ENCODE results near the gene FAM43A. TPM values are rescaled to one million over a fixed set of nuclear protein-coding genes. Genes with fewer than 3 reads are reported as not detected.

The FAM43A gene
- total and polyA plus RNA-seq, 2 of the 4 experiments (the other 2 are of a cell fraction), result 3.0 to 11.5 TPM

DNA sequence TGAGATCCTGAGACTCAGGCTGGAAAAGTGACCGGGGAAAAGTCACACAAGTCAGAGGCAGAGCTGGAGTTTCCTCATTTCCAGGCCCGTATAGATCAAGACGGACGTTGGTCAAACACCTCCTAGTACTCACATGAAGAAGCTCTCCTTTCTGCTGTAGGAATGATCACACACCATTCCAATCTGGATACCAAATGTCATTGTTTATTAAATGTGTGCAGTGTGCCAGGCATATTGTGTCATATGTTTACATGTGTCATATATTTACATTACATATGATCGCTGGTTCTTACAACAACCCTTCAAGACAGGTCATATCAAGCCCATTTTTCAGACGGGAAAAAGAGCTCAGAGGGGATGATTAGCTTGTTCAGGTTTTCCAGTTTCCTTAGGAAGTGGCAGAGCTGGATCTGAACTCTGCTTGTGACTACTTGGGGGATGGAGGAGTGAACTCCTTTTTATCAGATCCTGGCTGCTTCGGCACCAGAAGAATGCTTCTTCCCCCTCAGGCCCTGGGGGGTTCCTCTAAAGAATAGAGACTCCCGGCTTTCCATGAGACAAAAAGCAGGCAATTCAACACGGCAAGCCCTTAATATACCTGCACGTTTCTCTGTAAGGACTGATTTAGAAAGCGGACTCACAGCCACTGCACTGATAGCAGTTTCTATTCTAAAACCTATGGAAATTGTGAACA is 41.9 kb downstream of the FAM43A start:
- H4K91ac ChIP-seq (ENCODE audit: insufficient read depth, low read depth, low read length), result peak overlapping the region; percentile 34; the same call in 1 of the 2 replicates
- no peaks in the 10 kb centered on the region for H3K36me3 ChIP-seq (ENCODE audit: control insufficient read depth, insufficient read depth, low read length)
- BruUV-seq (replicated peaks), result no TSS peak
- H3K18ac ChIP-seq (ENCODE audit: low read depth, low read length), result no peak overlapping the region; the same call in 1 of the 2 replicates
- no peak overlapping the region; a peak in 1 of 4 replicates for H4K8ac ChIP-seq (ENCODE audit: low read depth in 2 of 2, low read length in 2 of 2)
- H3K23ac ChIP-seq (ENCODE audit: low read depth, low read length), result 0 out of 2 replicates have a peak overlapping the region, but pooled peaks have one; percentile 5
- POLR2A ChIA-PET (ENCODE audit: unreplicated experiment), result no interaction called here
- H3K14ac ChIP-seq (replicated peaks; ENCODE audit: low read depth, low read length), result no peak overlapping the region
- H2AK9ac ChIP-seq (replicated peaks; ENCODE audit: low read depth, low read length, poor library complexity), result no peak overlapping the region
- DNase-seq, result peak; percentile 80
- peak overlapping the region; percentile 22 for H2BK5ac ChIP-seq (ENCODE audit: low read depth, low read length, poor library complexity, severe bottlenecking)
- no peak overlapping the region for H3K9ac ChIP-seq (ENCODE audit: low read depth, low read length)
- peak overlapping the region; percentile 45; the same call in 1 of the 2 replicates for H2BK120ac ChIP-seq (ENCODE audit: low read depth, low read length)
- no peaks in the 10 kb centered on the region for H3K79me1 ChIP-seq (ENCODE audit: low read depth in 1 of 2, low read length in 2 of 2)
- peaks cover 5% of the 10 kb centered on the region; the same call in 1 of the 2 replicates for H3K4me1 ChIP-seq (ENCODE audit: control insufficient read depth, insufficient read depth, low read length)
- H2AK5ac ChIP-seq (ENCODE audit: low read depth, low read length), result no peak overlapping the region
- peak overlapping the region; percentile 31 for H3K4ac ChIP-seq (ENCODE audit: low read depth, low read length)
- CTCF ChIA-PET, result interaction anchor here (0.6 to 1.2 kb wide), 3 partner anchors 12 to 379 kb away, joined by 3 to 4 read pairs (median 4); no protein-coding TSS in a partner anchor
- H3K4me2 ChIP-seq (ENCODE audit: low read depth, low read length), result peak overlapping the region; percentile 17; the same call in 1 of the 2 replicates
- H3K27me3 ChIP-seq (ENCODE audit: control insufficient read depth, insufficient read depth, low read length), result peaks cover 36% of the 10 kb centered on the region
- peak; percentile 77 for ATAC-seq (ENCODE audit: low read depth)
- intact Hi-C loops (cut with micrococcal nuclease), result loop anchor here (2.0 kb wide), 1 partner anchor 39 kb away; no protein-coding TSS in a partner anchor
- H2AFZ ChIP-seq (replicated peaks; ENCODE audit: low read length, poor library complexity), result no peak overlapping the region
- no peaks in the 10 kb centered on the region; the same call in 1 of the 2 replicates for H3K9me1 ChIP-seq (ENCODE audit: insufficient read depth, low read length)
- no peak overlapping the region; the same call in 2 of the 3 replicates for H2BK15ac ChIP-seq (ENCODE audit: low read depth, low read length)
- H3K4me3 ChIP-seq (ENCODE audit: insufficient read depth, low read depth, low read length), result no peak overlapping the region
- peak; percentile 63 for TF ChIP-seq BHLHE40 (IDR thresholded peaks at IDR 0.05; ENCODE audit: low read depth, low read length)
- no peak for TF ChIP-seq POLR2A (IDR thresholded peaks at IDR 0.05; ENCODE audit: low read depth, low read length)
- no peak for TF ChIP-seq RCOR1 (IDR thresholded peaks at IDR 0.05; ENCODE audit: insufficient replicate concordance, low read length)
- no peak for TF ChIP-seq RFX5 (IDR thresholded peaks at IDR 0.05; ENCODE audit: low read depth, low read length)
- no peak for TF ChIP-seq MXI1 (IDR thresholded peaks at IDR 0.05; ENCODE audit: borderline replicate concordance, low read depth, low read length)
- peak; percentile 75 for TF ChIP-seq CEBPB (IDR thresholded peaks at IDR 0.05; ENCODE audit: low read depth, low read length)
- TF ChIP-seq CHD1 (IDR thresholded peaks at IDR 0.05; ENCODE audit: low read depth, low read length), result no peak
- TF ChIP-seq SMC3 (IDR thresholded peaks at IDR 0.05; ENCODE audit: low read depth, low read length), result no peak
- TF ChIP-seq, protein P1, sequence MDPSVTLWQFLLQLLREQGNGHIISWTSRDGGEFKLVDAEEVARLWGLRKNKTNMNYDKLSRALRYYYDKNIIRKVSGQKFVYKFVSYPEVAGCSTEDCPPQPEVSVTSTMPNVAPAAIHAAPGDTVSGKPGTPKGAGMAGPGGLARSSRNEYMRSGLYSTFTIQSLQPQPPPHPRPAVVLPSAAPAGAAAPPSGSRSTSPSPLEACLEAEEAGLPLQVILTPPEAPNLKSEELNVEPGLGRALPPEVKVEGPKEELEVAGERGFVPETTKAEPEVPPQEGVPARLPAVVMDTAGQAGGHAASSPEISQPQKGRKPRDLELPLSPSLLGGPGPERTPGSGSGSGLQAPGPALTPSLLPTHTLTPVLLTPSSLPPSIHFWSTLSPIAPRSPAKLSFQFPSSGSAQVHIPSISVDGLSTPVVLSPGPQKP (IDR thresholded peaks at IDR 0.05; ENCODE audit: borderline replicate concordance, low read depth, low read length), result no peak
- no peak for TF ChIP-seq RAD21 (IDR thresholded peaks at IDR 0.05; ENCODE audit: low read length)
- peak; percentile 52; the same call in 1 of the 2 replicates for TF ChIP-seq FOS (IDR thresholded peaks at IDR 0.05; ENCODE audit: low read depth, low read length)
- no peaks in the 10 kb centered on the region for H4K20me1 ChIP-seq (ENCODE audit: insufficient read depth, low read length)
- peak overlapping the region; percentile 55; the same call in 1 of the 2 replicates for H2BK20ac ChIP-seq (ENCODE audit: low read depth, low read length)
- H3K9me3 ChIP-seq (ENCODE audit: control insufficient read depth, insufficient read depth, low read length), result no peaks in the 10 kb centered on the region
- peak overlapping the region; percentile 22; the same call in 1 of the 2 replicates for H3K27ac ChIP-seq (ENCODE audit: insufficient read depth, low read length)
- dilution Hi-C loops (cut with HindIII; ENCODE audit: low sequenced_read_pairs, unreplicated experiment), result no loop called here
- H4K5ac ChIP-seq (ENCODE audit: low read depth, low read length), result no peak overlapping the region
- in situ Hi-C loops (cut with MboI; ENCODE audit: low sequenced_read_pairs), result no loop called here
- 80% methylated on average over 1 of the region's 11 CpGs; no CpG with 5 or more reads in 1 of the 2 experiments for WGBS, 2 experiments (ENCODE audit: extremely low coverage in 2 of 2, insufficient read length in 1 of 2)
- H3K56ac ChIP-seq (ENCODE audit: extremely low read depth, insufficient read depth, low read length), result no peak overlapping the region

Data from IMR-90 (cell line).